ENCODE data around the gene HIPK2.

HIPK2 gene

DNA sequence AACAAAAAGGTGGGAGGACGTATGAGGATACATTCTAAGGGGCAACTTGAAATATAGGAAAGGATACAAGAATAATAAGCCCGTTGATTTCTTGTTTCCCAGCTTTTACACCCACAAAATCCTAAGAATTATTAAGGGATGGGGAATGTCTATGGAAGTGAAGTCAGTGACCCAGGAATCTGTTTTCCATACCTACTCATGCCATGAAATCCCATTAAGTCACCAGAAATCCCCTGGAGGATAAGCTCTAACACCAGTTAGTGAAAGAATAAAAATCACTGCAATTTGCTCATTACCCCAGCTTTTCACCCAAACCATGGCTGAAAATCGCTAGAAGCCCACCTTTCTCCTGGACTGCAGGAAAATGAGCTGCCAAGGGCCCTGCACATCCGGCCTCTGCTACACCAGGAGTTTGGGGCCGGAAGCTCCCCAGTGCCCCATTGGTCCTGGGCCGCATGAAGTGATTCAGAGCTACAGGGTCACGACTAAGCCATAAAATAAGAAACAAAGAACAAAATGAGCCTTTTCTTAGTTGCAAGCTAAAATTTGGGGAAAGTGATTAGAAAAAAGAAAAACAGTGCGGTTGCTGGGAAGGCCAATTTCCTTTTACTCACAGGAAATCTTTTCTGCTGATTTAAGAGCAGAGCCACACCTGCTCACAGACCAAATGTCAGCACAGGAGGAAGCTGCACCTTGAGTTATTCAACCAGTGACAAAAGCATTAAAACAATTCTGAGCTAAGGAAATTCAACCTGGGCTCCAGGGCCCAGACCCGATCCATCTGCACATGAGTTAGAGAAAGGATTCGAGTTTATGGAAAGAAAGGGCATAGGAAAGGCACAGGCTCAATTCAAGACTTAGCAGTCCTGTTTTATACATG is 40.3 kb downstream of the HIPK2 start:
- Histone ChIP-seq H3K79me2 (ENCODE audit: control insufficient read depth, insufficient read depth, low read length, unreplicated experiment) (peaks cover 92% of the 10 kb centered on the region), H3K27ac (ENCODE audit: low read depth, low read length) (peak overlapping the region; percentile 100), H3K27me3 (ENCODE audit: insufficient read depth, low read length) (no peaks in the 10 kb centered on the region), H3K4me3 (ENCODE audit: low read depth, low read length) (peak overlapping the region; percentile 4; the same call in 1 of the 2 replicates), H3K36me3 (ENCODE audit: insufficient read depth, low read length) (peaks cover 10% of the 10 kb centered on the region), H2AFZ (ENCODE audit: low read length, unreplicated experiment) (no peak overlapping the region), H3K4me1 (ENCODE audit: control insufficient read depth, insufficient read depth, low read length, unreplicated experiment) (peaks cover 93% of the 10 kb centered on the region)

DNA sequence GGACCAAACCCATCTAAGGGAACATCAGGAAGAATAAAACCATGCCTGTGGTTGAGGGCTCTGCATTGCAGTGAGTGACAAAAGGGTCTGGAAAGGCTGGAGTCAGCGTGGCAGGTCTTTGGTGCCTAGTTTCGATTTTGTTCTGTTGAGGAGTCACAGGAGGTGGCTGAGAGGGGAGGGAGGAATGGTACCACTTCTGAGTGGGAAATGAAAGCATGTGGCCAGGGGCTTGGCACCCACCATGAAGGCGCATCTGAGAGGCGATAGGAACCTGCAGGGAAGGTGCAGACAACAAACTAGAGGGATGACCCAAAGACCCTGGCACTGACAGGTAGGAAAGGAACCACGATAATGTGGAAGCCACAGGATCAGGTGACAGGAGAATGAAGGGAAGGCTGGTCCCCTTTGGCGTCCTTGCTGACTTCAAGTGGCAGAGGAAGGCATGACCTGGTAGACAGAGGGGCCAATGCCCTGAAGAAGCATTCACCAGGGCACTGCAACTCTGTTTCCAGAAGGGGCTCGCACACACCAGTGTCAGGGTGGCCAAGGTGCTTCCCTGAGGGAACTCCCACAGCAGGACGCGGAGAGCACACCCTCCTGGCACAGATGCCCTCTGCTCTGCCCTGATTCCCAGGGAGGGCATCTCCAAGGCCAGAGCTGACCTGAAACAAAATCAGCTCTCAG is 41.7 kb downstream of the HIPK2 start:
- peaks cover 10% of the 10 kb centered on the region for H3K36me3 ChIP-seq (ENCODE audit: insufficient read depth, low read length)
- peaks cover 88% of the 10 kb centered on the region for H3K79me2 ChIP-seq (ENCODE audit: control insufficient read depth, insufficient read depth, low read length, unreplicated experiment)
- H3K4me1 ChIP-seq (ENCODE audit: control insufficient read depth, insufficient read depth, low read length, unreplicated experiment) = peaks cover 92% of the 10 kb centered on the region
- H3K27ac ChIP-seq (ENCODE audit: low read depth, low read length) = peak overlapping the region; percentile 100
- no peaks in the 10 kb centered on the region for H3K27me3 ChIP-seq (ENCODE audit: insufficient read depth, low read length)
- H3K4me3 ChIP-seq (ENCODE audit: low read depth, low read length) = no peak overlapping the region
- no peak overlapping the region for H2AFZ ChIP-seq (ENCODE audit: low read length, unreplicated experiment)

DNA sequence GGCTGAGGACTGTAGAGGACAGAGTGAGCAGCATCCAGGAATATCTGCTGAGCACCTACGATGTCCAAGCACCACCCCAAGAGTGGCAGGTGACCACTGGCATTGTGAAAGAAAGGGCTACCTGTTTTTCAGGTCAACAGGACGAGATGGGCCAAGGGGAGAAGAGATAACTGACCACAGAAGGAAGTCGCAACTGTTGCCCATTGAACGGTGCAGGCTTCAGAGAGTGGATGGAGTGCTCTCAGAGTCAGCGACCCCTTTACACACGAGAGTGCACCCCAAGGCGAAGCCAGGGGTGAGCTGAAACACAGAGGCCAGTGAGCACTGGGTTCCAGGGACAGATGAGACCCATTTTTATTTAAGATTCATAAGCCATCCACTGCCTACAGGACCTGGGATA is 42.3 kb downstream of the HIPK2 start:
- H3K27me3 ChIP-seq (ENCODE audit: insufficient read depth, low read length) = no peaks in the 10 kb centered on the region
- peaks cover 92% of the 10 kb centered on the region for H3K4me1 ChIP-seq (ENCODE audit: control insufficient read depth, insufficient read depth, low read length, unreplicated experiment)
- H3K4me3 ChIP-seq (ENCODE audit: low read depth, low read length) = no peak overlapping the region
- H3K27ac ChIP-seq (ENCODE audit: low read depth, low read length) = peak overlapping the region; percentile 100
- no peak overlapping the region for H2AFZ ChIP-seq (ENCODE audit: low read length, unreplicated experiment)
- peaks cover 10% of the 10 kb centered on the region for H3K36me3 ChIP-seq (ENCODE audit: insufficient read depth, low read length)
- H3K79me2 ChIP-seq (ENCODE audit: control insufficient read depth, insufficient read depth, low read length, unreplicated experiment) = peaks cover 88% of the 10 kb centered on the region

DNA sequence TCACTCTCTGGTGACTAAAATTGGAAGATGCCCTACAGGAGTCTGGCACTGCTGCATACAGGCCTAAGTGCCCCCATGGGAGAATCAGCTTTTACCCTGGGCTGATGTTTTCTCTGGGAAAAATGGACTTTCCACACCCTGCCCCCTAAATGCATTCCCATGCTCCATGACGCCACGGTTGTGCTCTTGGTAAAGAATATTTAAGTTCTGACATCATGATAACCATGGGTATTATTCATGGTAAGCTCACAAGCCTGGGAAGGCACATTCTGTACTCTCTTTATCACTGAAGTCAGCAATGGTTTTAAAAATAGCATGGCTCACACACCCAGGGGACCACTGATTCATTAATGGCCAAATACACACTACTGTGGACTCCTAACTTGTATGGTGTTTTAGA is 43.4 kb downstream of the HIPK2 start:
- H2AFZ ChIP-seq (ENCODE audit: low read length, unreplicated experiment) = no peak overlapping the region
- H3K36me3 ChIP-seq (ENCODE audit: insufficient read depth, low read length) = peaks cover 16% of the 10 kb centered on the region
- H3K4me1 ChIP-seq (ENCODE audit: control insufficient read depth, insufficient read depth, low read length, unreplicated experiment) = peaks cover 92% of the 10 kb centered on the region
- H3K4me3 ChIP-seq (ENCODE audit: low read depth, low read length) = no peak overlapping the region
- H3K79me2 ChIP-seq (ENCODE audit: control insufficient read depth, insufficient read depth, low read length, unreplicated experiment) = peaks cover 88% of the 10 kb centered on the region
- peak overlapping the region; percentile 100 for H3K27ac ChIP-seq (ENCODE audit: low read depth, low read length)
- H3K27me3 ChIP-seq (ENCODE audit: insufficient read depth, low read length) = no peaks in the 10 kb centered on the region

DNA sequence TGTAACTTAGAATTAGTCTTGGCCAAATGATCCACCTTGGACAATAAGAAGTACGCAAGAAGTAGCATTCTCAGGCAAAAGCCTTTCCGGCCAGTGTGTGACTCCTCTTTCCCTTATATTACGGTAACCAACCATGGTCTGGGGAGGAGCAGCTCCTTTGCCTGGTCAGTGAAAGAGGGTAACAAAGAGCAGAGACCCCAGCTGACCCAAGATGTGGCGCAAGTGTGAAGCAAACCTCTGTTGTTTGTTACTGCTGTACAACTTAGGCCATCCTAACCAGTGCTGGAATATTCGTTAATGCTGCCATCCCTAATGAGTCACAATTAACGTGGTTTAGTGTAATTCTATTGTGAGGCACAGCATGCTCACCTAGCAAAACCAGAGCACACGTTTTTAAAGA is 44.0 kb downstream of the HIPK2 start:
- peaks cover 22% of the 10 kb centered on the region for H3K36me3 ChIP-seq (ENCODE audit: insufficient read depth, low read length)
- H3K79me2 ChIP-seq (ENCODE audit: control insufficient read depth, insufficient read depth, low read length, unreplicated experiment) = peaks cover 89% of the 10 kb centered on the region
- peak overlapping the region; percentile 100 for H3K27ac ChIP-seq (ENCODE audit: low read depth, low read length)
- peak overlapping the region; percentile 29 for H3K4me3 ChIP-seq (ENCODE audit: low read depth, low read length)
- H3K4me1 ChIP-seq (ENCODE audit: control insufficient read depth, insufficient read depth, low read length, unreplicated experiment) = peaks cover 92% of the 10 kb centered on the region
- no peak overlapping the region for H2AFZ ChIP-seq (ENCODE audit: low read length, unreplicated experiment)
- H3K27me3 ChIP-seq (ENCODE audit: insufficient read depth, low read length) = no peaks in the 10 kb centered on the region

DNA sequence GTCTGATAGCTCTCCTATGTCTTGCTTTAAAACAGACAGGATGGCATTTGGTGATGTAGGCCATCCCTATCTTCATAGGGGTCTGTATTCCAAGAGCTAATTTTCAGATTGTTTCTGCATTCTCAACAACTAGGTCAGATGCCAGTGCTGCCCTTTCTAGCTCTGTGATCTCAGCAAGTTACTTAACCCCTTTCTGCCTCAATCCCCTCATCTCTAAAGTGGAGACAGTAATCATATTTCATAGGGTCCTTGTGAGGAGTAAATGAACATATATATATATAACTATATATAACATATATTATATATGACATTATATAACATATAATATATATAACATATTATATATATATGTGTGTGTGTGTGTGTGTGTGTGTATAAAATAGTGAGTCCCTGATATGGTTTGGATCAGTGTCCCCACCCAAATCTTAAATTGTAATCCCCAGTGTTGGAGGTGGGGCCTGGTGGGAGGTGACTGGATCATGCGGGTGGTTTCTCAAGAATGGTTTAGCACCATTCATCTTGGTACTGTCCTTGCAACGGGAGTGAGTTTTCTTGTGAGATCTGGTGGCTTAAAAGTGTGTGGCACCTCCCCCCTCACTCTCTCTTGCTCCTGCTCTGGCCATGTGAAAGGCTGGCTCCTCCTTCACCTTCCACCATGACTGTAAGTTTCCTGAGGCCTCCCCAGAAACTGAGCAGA is 45.2 kb downstream of the HIPK2 start:
- Histone ChIP-seq H3K27me3 (ENCODE audit: insufficient read depth, low read length) (no peaks in the 10 kb centered on the region), H3K79me2 (ENCODE audit: control insufficient read depth, insufficient read depth, low read length, unreplicated experiment) (peaks cover 86% of the 10 kb centered on the region), H2AFZ (ENCODE audit: low read length, unreplicated experiment) (no peak overlapping the region), H3K36me3 (ENCODE audit: insufficient read depth, low read length) (peaks cover 29% of the 10 kb centered on the region), H3K4me1 (ENCODE audit: control insufficient read depth, insufficient read depth, low read length, unreplicated experiment) (peaks cover 92% of the 10 kb centered on the region), H3K27ac (ENCODE audit: low read depth, low read length) (peak overlapping the region; percentile 100), H3K4me3 (ENCODE audit: low read depth, low read length) (no peak overlapping the region)

DNA sequence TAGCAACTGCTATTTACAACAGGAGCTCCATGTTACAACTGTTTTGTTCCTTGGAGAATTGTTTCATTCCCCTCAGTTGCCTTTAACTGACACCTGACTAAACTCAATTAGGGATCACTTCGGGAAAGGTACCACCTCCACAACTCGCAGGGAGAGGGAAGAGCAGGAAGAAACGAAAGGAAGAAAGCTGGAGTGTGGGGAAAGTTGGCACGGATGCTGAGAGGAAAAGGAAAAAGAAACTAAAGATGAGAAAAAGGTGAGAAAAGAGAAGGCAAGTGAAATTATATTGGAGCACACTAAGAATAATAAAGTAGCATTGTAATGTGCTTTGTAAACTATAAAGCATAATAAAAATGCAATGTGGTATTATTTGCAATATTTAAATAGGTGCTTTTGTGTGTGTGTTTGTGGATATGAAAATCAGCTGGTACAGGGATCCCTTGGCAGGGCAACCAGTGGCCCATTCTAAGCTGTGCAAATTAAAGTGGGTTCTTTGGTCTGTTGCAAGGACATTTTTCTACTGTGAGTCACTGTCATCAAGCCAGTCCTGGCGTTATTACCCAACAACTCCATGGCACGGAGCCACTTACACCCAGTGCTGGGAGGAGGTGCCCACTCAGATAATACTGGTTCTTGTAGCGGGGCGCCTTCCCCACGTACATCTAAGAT is 45.9 kb downstream of the HIPK2 start:
- Histone ChIP-seq H3K79me2 (ENCODE audit: control insufficient read depth, insufficient read depth, low read length, unreplicated experiment) (peaks cover 80% of the 10 kb centered on the region), H3K4me3 (ENCODE audit: low read depth, low read length) (peak overlapping the region; percentile 54), H3K4me1 (ENCODE audit: control insufficient read depth, insufficient read depth, low read length, unreplicated experiment) (peaks cover 92% of the 10 kb centered on the region), H3K27me3 (ENCODE audit: insufficient read depth, low read length) (no peaks in the 10 kb centered on the region), H2AFZ (ENCODE audit: low read length, unreplicated experiment) (no peak overlapping the region), H3K36me3 (ENCODE audit: insufficient read depth, low read length) (peaks cover 29% of the 10 kb centered on the region), H3K27ac (ENCODE audit: low read depth, low read length) (peak overlapping the region; percentile 100)

DNA sequence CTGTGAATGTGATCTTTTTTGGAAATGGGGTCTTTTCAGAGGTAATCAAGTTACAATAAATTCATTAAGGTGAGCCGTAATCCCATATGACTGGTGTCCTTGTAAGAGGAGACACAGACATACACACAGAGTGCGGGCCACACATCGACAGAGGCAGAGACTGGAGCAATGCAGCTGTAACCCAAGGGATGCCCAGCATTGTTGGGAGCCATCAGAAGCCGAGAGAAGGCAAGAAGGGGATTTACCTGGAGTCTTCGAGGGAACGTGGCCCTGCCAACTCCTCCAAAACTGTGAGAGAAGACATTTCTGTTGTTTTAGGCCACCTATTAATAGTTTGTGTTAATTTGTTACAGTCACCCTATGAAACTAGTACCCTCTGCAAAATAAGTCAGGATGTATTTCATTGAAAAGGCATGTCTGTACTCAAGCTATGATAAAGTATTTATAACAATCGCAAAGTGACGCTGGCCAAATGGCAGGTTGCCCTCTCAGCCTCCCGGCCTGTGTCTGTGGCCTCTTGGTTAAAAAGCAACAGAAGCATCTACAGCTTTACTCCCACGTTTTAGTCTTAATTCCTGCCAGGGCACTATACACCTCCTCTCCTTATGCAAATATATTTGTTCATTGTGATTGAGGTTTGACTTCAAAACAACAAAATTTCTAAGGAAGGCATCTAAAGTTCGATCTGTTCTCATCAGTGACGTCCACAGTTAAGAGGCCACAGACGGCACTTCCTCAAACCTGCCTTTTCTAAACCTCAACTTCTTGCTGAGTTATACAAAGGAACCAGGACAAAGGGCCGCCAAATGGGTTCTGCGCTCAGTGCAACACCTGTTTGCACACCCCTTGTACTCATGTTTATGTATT is 46.8 kb downstream of the HIPK2 start:
- Histone ChIP-seq H3K36me3 (ENCODE audit: insufficient read depth, low read length) (peaks cover 25% of the 10 kb centered on the region), H3K27ac (ENCODE audit: low read depth, low read length) (peak overlapping the region; percentile 100), H3K79me2 (ENCODE audit: control insufficient read depth, insufficient read depth, low read length, unreplicated experiment) (peaks cover 80% of the 10 kb centered on the region), H3K4me1 (ENCODE audit: control insufficient read depth, insufficient read depth, low read length, unreplicated experiment) (peaks cover 92% of the 10 kb centered on the region), H3K27me3 (ENCODE audit: insufficient read depth, low read length) (no peaks in the 10 kb centered on the region), H3K4me3 (ENCODE audit: low read depth, low read length) (peak overlapping the region; percentile 54), H2AFZ (ENCODE audit: low read length, unreplicated experiment) (no peak overlapping the region)

DNA sequence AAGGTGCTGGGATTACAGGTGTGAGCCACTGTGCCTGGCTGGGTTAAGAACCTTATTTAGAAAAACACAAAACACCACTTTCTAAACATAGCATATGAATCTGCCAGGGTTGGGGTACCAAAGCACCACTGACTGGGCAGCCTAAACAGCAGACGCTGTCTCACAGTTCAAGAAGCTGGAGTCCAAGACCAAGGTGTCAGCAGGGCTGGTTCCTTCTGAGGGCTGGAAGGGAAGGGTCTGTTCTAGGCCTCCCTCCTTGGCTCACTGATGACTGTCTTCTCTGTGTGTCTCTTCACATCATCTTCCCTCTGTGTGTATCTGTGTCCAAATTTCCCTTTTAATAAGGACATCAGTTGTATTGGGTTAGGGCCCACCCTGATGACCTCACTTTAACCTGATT is 49.6 kb downstream of the HIPK2 start:
- H3K36me3 ChIP-seq (ENCODE audit: insufficient read depth, low read length) = peaks cover 28% of the 10 kb centered on the region
- no peaks in the 10 kb centered on the region for H3K27me3 ChIP-seq (ENCODE audit: insufficient read depth, low read length)
- H3K27ac ChIP-seq (ENCODE audit: low read depth, low read length) = peak overlapping the region; percentile 100
- H3K4me1 ChIP-seq (ENCODE audit: control insufficient read depth, insufficient read depth, low read length, unreplicated experiment) = peaks cover 93% of the 10 kb centered on the region
- H2AFZ ChIP-seq (ENCODE audit: low read length, unreplicated experiment) = no peak overlapping the region
- no peak overlapping the region for H3K4me3 ChIP-seq (ENCODE audit: low read depth, low read length)
- H3K79me2 ChIP-seq (ENCODE audit: control insufficient read depth, insufficient read depth, low read length, unreplicated experiment) = peaks cover 81% of the 10 kb centered on the region

Measured in ACC112 (cell line).